Measurements from ENCODE around the gene FAF2.
"Not testable (repeated sequence)": the region's sequence is repeated elsewhere in the genome, so short reads cannot be mapped to it uniquely, and the experiment has no call there.

FAF2 gene

GRCh38 chr5:176458904-176459561 is 10.8 kb downstream of the FAF2 start:
- DNase-seq (ENCODE audit: low spot score): no peak

GRCh38 chr5:176461349-176461748 is 13.2 kb downstream of the FAF2 start:
- DNase-seq (ENCODE audit: low spot score): no peak

- no peak for DNase-seq (ENCODE audit: low spot score)
Observed at GRCh38 chr5:176463113-176463764, 15.1 kb downstream of the FAF2 start.

DNA sequence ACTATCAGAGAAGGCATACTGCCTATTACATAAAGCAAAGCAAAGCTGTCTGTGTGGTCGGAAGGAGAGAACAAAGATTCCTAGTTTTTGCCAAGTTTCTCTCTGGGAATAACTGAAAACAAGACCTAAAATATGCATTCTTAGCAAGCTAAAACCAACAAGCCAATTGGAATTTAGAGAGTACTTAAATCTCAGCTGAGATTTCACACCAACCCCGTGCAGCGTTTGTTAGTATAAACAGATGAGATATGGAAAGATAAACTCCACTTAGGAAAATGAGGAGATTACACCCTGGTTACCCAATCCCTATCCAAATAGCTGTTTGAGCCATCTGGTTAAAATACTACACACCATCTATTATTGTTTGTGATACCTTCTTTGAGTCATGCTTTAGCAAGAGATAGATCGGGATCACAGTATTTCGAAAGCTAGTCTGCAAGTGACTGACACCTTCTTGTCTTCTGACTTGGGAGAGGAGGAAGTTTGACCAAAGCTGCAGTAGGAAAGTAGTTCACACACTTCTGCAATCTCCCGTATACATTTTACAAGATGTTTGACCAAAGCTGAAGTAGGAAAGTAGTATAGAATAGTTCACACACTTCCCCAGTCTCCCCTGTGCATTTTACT is 18.2 kb downstream of the FAF2 start:
- DNase-seq (ENCODE audit: low spot score): peak; percentile 56

DNA sequence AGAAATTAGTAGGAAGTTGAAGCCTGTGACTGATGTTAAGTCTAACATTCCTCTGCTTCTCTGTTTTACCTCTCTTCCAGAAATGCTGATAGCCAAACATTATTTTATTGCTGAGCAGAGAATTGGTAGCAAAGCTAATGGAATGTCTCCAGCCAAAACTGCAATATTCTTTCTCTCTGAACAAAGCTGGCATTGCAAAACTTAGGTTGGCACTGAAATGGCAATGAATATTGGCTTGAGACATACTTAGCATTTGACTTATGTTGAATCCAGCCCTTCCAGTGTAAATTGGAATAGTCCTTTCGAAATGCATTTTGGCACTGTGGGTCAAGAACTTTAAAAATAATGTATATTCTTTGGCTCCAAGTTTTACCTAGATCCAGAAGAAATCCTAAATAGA is 21.1 kb downstream of the FAF2 start:
- DNase-seq (ENCODE audit: low spot score): no peak

GRCh38 chr5:176470539-176470938 is 22.4 kb downstream of the FAF2 start:
- no peak for DNase-seq (ENCODE audit: low spot score)

DNA sequence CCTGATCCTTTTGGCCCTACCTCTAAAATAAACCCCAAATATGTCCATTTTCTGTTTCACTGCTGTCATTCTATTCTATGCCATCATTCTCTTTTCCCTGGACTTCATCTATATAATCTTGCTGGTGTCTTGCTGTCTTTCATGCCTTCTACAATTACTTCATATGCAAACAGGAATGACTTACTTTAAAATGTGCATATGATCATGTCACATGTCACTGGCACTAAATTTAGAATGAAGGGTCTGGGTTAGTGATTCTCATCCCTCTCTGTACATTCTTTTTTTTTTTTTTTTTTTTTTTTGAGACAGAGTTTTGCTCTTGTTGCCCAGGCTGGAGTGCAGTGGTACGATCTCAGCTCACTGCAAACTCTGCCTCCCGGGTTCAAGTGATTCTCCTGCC is 22.9 kb downstream of the FAF2 start:
- no peak for DNase-seq (ENCODE audit: low spot score)

- no peak for DNase-seq (ENCODE audit: low spot score)
Observed at GRCh38 chr5:176473335-176474006, 25.3 kb downstream of the FAF2 start.

GRCh38 chr5:176474476-176474875 is 26.3 kb downstream of the FAF2 start:
- no peak for DNase-seq (ENCODE audit: low spot score)

GRCh38 chr5:176481711-176482110 is 33.5 kb downstream of the FAF2 start:
- DNase-seq (ENCODE audit: low spot score): no peak

- no peak for DNase-seq (ENCODE audit: low spot score)
Observed at GRCh38 chr5:176485176-176485575, 37.0 kb downstream of the FAF2 start.

- DNase-seq (ENCODE audit: low spot score): no peak
Observed at GRCh38 chr5:176486189-176486757, 38.1 kb downstream of the FAF2 start.

- not testable (repeated sequence) for DNase-seq (ENCODE audit: low spot score)
Observed at GRCh38 chr5:176487160-176487559, 39.0 kb downstream of the FAF2 start.

DNA sequence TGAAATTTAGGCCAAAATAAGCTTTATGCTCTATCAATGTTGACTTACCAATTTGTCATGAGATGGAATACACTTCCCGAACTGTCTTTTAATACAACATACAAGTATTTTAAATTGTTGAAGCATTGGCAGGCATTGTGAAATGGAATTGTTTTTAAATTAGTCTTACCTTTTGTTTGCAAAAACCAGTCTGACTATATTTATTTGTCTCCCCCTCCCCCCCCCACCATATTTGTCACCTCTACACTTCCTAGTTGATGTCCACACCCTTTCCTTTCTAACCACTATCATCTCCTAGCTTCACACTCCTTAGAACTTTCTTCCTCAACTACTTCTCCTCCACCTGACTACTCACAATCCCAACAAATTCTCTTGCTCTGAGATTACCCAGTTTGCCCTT is 40.9 kb downstream of the FAF2 start:
- no peak for DNase-seq (ENCODE audit: low spot score)

GRCh38 chr5:176490301-176490700 is 42.1 kb downstream of the FAF2 start:
- no peak for DNase-seq (ENCODE audit: low spot score)

- no peak for DNase-seq (ENCODE audit: low spot score)
Observed at GRCh38 chr5:176491101-176491502, 42.9 kb downstream of the FAF2 start.

- DNase-seq (ENCODE audit: low spot score): no peak
Observed at GRCh38 chr5:176491901-176492300, 43.7 kb downstream of the FAF2 start.

- DNase-seq (ENCODE audit: low spot score): no peak
Observed at GRCh38 chr5:176492431-176492830, 44.2 kb downstream of the FAF2 start.

GRCh38 chr5:176497852-176498251 is 49.7 kb downstream of the FAF2 start:
- DNase-seq (ENCODE audit: low spot score): no peak

DNA sequence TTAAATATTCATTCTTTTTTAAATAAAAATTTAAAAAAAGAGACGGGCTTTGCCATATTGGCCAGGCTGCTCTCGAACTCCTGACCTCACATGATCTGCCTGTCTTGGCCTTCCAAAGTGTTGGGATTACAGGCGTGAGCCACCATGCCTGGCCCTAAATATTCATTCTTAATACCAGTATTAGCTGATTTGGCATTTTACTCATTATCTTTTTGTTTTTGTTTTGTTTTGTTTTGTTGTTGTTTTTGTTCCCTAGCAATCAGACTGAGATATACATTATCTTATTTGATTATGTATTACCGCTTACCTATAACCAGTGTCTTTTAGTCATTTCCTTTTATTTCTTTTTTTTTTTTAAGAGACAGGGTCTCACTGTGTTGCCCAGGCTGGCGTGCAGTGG is 51.1 kb downstream of the FAF2 start:
- DNase-seq (ENCODE audit: low spot score): no peak

DNA sequence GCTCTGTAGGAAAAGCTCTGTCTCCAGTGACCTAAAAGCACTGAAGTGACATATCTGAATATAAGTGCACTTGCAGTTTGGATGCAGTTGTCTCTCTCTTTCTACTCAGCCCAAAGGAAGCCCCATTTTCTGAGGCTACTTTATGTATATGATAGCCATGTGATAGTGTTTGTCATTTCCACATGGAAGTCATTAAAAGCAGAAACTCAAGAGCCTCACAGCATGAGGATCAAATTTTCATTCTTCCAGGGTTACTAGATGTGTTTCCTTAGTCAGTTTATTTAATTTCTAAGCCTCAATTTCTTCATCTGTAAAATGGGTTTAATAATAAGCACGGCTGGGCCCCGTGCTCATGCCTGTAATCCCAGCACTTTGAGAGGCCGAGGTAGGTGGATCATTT is 52.3 kb downstream of the FAF2 start:
- DNase-seq (ENCODE audit: low spot score): no peak

GRCh38 chr5:176501333-176501732 is 53.1 kb downstream of the FAF2 start:
- no peak for DNase-seq (ENCODE audit: low spot score)

DNA sequence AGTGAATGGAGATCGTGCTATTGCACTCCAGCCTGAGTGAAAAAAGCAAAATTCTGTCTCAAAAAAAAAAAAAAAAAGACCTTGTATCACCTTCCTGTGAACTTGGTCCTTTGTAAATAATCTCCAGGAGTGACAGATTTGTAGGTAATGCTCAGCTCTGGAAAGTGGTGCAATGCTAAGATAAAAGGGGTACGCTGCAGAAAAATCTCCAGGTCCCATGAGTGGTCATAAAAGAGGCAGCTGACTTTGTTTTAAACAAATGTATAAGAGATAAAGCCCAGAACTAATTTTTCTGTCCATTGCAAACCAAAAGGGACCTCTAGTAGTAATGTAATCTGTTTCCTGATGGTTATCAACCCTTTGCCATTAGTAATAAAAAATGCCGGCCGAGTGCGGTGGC is 55.3 kb downstream of the FAF2 start:
- no peak for DNase-seq (ENCODE audit: low spot score)

Data from HuH-7 (cell line).